ENCODE results near the gene DGCR8.

- TF ChIP-seq EZH2 (IDR thresholded peaks at IDR 0.05; ENCODE audit: insufficient read depth, poor library complexity, severe bottlenecking), result no peak
- TF ChIP-seq EZH2phosphoT487 (IDR thresholded peaks at IDR 0.05; ENCODE audit: insufficient read depth, low read depth), result no peak
Measured at GRCh38 chr22:20064545-20065262, 15.3 kb upstream of the DGCR8 start.

Measured in GM23248 (cell line).